VCaP (cell line): ENCODE data around the gene SLC22A4.

Experiments
- H3K27ac ChIP-seq: fragments of 450-650 bp; 2 replicates; pipeline ENCODE4 v1.5.1; 2017
- CTCF ChIP-seq: fragments of 450-650 bp; conservative IDR thresholded peaks from 2 replicates; pipeline ENCODE4 v1.5.1; 2017; ENCODE audit warnings: mild to moderate bottlenecking, moderate library complexity

SLC22A4 gene

GRCh38 chr5:132295505-132296411 lies 1.6 kb downstream of the SLC22A4 start:
- no peak for TF ChIP-seq CTCF
- no peak overlapping the region for H3K27ac ChIP-seq

GRCh38 chr5:132296412-132297016 lies 2.3 kb downstream of the SLC22A4 start:
- no peak overlapping the region for H3K27ac ChIP-seq
- no peak for TF ChIP-seq CTCF

GRCh38 chr5:132297211-132297940 lies 3.2 kb downstream of the SLC22A4 start:
- no peak for TF ChIP-seq CTCF

GRCh38 chr5:132298298-132299212 lies 4.4 kb downstream of the SLC22A4 start:
- TF ChIP-seq CTCF: no peak

More at GRCh38 chr5:132297211-132297940, 3.2 kb downstream of the SLC22A4 start:
- H3K27ac ChIP-seq: no peak overlapping the region

GRCh38 chr5:132299917-132300316 lies 5.7 kb downstream of the SLC22A4 start:
- TF ChIP-seq CTCF: no peak
- no peak overlapping the region for H3K27ac ChIP-seq

More at GRCh38 chr5:132298298-132299212, 4.4 kb downstream of the SLC22A4 start:
- H3K27ac ChIP-seq: no peak overlapping the region

GRCh38 chr5:132300577-132301343 lies 6.6 kb downstream of the SLC22A4 start:
- no peak for TF ChIP-seq CTCF
- peak overlapping the region; percentile 68 for H3K27ac ChIP-seq
